ENCODE data around the gene CYP1B1.
"Not testable (repeated sequence)": the region's sequence is repeated elsewhere in the genome, so short reads cannot be mapped to it uniquely, and the experiment has no call there.

The CYP1B1 gene
- long read RNA-seq, donor 1, full-length matches to known transcripts = 23 of 33 reads
- long read RNA-seq, donor 1, partial matches to known transcripts = 10 of 33 reads
- long read RNA-seq, donor 1, other reads (novel, unspliced or antisense) = 0 of 33 reads
- long read RNA-seq, donor 2, full-length matches to known transcripts = 23 of 23 reads
- long read RNA-seq, donor 2, partial matches to known transcripts = 0 of 23 reads
- long read RNA-seq, donor 2, other reads (novel, unspliced or antisense) = 0 of 23 reads
- long read RNA-seq, donor 3, full-length matches to known transcripts = 11 of 19 reads
- long read RNA-seq, donor 3, partial matches to known transcripts = 8 of 19 reads
- long read RNA-seq, donor 3, other reads (novel, unspliced or antisense) = 0 of 19 reads
- long read RNA-seq, donor 4, full-length matches to known transcripts = 20 of 28 reads
- long read RNA-seq, donor 4, partial matches to known transcripts = 8 of 28 reads
- long read RNA-seq, donor 4, other reads (novel, unspliced or antisense) = 0 of 28 reads
- long read RNA-seq, donor 5, full-length matches to known transcripts = 15 of 24 reads
- long read RNA-seq, donor 5, partial matches to known transcripts = 9 of 24 reads
- long read RNA-seq, donor 5, other reads (novel, unspliced or antisense) = 0 of 24 reads
- long read RNA-seq, donor 6, full-length matches to known transcripts = 14 of 26 reads
- long read RNA-seq, donor 6, partial matches to known transcripts = 12 of 26 reads
- long read RNA-seq, donor 6, other reads (novel, unspliced or antisense) = 0 of 26 reads
- long read RNA-seq, donor 7, full-length matches to known transcripts = 21 of 54 reads
- long read RNA-seq, donor 7, partial matches to known transcripts = 33 of 54 reads
- long read RNA-seq, donor 7, other reads (novel, unspliced or antisense) = 0 of 54 reads
- long read RNA-seq, donor 8, full-length matches to known transcripts = 21 of 37 reads
- long read RNA-seq, donor 8, partial matches to known transcripts = 16 of 37 reads
- long read RNA-seq, donor 8, other reads (novel, unspliced or antisense) = 0 of 37 reads

- no peak for DNase-seq
Observed at GRCh38 chr2:38075507-38076151, at the start of gene CYP1B1. CYP1B1 (minus strand) TSS chr2:38076151; CDS start chr2:38075388, 763 bp downstream.

GRCh38 chr2:38125007-38125406 lies 49.1 kb upstream of the CYP1B1 start:
- DNase-seq = no peak

DNA sequence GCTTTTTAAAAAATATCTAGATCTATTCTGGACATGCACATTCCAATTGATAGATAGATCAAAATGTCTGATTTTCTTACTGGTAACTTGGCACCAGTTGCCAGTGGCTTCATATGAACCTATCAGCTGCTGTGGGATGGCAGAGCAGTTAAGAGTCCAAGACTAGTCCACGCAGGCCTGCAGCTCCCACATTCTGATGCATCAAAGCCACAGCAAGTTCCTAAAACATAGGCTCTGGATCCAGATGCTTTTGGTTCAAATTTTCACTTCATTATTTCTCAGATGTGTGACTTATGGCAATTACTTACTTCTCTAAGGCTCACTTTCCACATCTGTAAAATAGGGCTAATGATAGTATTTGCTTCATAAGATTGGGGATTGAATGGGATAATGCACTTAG lies 48.0 kb upstream of the CYP1B1 start:
- DNase-seq = no peak

DNA sequence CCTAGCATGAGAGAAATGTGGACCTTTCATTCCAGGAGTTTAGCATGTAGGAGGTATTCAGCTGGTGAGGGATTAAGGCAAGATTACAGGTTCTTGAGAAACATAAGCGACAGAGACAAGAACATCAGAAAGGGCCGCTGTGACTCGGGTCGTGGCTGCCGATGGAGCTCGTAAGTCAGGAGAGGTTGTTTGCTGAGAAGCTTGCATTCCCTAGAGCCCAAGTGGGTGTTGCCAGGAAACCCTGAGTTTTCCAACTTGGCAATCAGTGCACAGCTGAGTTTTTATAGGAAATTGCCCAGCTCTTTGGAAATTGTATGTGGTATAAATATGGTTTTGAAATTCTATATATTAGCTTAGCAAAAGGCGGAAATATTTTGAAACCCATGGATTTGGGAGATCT lies 46.4 kb upstream of the CYP1B1 start:
- no peak for DNase-seq

GRCh38 chr2:38121481-38121880 lies 45.5 kb upstream of the CYP1B1 start:
- no peak for DNase-seq

DNA sequence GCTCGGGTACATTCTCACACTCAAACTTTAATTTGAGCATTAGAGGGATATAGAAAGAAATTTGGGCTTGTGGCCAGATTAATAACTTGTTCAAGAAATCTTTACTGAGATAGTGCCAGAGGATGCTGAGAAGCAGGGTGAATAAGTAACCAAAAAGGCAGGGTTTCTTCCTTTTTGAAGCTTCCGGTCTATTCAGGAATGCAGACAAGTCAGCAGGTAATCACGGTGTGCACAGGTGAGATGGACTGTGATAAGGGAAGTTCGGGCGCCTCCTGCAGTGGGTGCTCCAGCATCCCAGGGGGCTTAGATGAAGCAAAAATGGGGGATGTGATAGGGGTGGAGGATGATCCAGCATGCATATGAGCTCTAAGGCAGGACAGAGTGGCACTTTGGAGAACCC lies 44.9 kb upstream of the CYP1B1 start:
- no peak for DNase-seq

DNA sequence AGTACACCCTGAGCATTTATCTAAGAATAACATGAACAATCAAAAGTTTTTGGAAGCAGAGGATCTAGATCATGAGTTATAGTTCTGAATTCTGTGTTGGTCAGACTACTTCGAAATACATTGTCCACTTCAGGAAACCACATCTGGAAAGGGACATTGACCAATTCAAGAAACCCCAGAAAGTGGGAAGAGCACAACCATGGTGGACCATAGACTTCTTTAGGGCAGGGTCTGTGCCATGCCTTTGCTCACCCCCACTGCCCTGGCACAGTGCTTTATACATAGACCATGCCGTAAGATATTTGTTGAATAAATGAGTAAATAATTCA lies 44.3 kb upstream of the CYP1B1 start:
- DNase-seq = no peak

DNA sequence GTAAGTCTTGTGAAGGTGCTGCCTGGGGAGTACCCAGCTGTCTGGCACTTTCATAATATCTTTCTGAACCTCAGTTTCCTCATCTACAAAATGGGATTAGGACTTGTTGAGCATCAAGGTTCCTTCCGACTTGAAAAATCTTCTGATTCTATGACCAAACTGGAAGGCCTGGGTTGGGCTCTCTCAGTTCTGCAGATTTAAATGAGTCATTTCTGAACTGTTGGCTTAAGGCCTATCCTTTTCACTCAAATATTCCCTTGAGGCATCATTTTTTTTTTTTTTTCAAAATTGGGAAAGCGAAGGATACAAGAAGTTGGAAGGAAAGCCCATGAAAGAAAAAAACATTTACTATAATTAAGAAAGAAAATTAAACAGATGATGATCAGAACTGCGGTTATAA lies 40.8 kb upstream of the CYP1B1 start:
- DNase-seq = no peak

DNA sequence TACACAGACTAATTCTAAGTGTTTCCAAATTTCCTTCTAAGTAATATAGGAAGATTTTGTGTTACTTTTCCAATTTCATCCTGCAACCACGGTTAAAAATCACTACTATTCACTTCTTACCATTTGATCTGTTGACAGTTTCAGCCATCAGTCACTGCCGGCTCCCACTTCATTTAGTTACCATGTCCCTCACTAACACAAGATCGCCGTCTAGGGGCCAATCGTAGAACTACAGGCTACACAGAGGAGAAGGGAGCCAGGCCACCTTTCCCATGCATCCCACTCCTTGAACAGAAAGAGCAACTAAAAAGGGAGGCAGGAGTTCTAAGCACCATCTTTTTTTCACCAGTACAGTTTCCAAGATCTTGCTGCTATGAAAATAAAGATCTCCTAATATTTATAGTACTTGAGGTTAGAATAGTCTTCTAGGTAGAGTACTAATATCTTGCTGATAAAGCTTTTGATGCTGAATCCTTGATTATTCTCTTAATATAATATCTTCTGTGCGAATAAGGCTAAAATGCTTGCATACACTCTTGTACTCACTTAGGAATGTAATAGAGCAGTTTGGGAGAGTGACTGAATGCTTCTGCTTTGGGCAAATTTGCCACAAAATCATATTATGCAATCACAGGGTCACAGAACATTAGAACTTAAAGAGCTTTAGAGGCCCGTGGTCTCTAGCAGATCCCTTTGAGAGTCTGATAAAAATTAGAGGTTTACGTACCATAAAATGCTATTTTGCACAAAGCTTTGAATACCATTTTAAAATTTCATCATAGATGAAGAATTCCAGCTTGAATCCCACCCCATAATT lies 39.5 kb upstream of the CYP1B1 start:
- peak; percentile 69 for DNase-seq

DNA sequence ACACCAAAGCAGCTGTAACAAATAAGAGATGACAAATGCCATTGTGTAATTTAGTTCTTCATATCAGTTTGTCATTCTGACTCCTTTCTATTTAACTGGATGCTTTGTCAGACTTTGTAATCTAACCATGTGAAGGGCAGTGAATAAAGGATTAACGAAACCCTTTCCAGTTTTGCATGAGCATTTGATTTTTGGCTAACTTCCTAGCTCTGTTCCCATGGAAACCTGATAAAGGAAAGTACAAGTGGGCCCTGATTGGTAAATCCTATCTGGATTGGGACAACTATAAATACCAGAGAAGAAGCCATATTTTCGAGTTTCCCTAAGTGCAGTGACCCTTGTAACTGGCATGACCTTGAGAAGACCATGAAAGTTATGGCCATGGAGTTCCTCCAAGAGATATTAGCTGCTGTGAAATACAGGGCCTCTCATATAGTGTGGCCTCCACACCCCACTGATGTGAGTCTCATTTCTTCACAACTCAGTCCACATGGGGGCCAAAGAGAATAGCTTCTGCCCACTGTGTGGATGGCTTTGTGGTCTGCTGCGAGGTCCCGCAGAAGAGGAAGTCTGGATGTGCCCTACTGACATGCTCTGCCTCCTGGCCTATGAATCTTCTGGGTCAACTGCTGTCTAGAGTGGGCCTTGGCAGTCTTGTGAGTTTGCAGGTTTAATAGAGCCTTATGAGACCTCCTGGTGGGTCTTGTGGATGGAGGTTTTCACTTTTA lies 38.2 kb upstream of the CYP1B1 start:
- peak; percentile 20 for DNase-seq

GRCh38 chr2:38113051-38113450 lies 37.1 kb upstream of the CYP1B1 start:
- no peak for DNase-seq

GRCh38 chr2:38111350-38111749 lies 35.4 kb upstream of the CYP1B1 start:
- DNase-seq = not testable (repeated sequence)

DNA sequence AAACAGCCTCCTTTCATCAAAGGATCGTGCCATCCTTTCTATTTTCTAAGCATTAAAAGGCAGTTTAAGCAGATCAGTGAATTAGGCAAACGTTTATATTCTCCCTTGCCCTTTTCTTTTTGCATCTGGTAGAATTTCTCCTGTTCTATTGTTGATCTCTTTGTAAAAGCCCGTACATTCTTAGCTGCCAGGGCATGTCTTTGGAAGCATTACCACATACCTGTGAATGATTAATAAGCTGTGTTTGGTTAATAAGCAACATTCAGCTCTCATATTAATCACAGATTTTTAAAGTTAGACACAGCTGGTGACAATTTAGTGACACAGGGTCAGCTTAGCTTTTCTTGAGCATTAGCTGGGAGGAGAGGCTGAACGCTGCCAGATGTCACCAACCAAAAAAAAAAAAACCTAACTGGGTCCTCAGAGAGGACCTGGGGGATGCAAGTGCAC lies 33.8 kb upstream of the CYP1B1 start:
- DNase-seq = peak; percentile 27

DNA sequence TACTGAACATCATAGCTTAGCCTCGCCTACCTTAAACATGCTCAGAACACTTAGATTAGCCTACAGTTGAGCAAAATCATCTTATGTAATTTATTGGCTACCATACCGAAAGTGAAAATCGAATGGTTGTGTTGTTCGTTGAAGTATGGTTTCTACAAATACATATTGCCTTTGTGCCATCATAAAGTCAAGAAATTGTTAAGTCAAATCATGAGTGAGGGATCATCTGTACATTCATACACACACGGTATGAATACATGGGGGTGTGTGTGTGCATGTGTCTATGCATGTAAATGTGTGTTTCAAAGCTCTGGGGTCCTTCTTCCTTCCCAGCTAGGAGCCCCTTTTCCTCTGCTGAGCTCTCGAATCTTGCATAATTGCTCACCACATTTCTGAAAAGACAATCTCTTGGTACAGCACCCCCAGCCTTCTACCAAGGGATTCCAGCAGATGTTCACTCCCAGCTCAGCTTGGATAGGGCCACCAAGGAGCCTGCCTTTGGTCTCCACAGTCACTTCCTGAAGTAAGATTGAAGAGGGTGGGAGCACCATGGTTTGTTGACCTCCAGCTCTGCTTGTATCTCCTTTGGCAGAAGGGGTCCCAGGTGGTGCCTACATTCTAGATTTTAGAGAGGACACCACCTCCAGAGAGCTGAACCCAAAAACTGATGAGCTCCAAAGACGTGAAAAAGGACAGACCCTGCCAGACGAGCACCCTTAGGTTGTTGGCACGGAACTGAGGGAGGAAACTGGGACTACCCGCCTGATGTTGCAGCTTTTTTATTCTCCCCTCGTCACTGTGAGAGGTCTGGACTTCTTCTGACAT lies 33.2 kb upstream of the CYP1B1 start:
- peak; percentile 59 for DNase-seq

DNA sequence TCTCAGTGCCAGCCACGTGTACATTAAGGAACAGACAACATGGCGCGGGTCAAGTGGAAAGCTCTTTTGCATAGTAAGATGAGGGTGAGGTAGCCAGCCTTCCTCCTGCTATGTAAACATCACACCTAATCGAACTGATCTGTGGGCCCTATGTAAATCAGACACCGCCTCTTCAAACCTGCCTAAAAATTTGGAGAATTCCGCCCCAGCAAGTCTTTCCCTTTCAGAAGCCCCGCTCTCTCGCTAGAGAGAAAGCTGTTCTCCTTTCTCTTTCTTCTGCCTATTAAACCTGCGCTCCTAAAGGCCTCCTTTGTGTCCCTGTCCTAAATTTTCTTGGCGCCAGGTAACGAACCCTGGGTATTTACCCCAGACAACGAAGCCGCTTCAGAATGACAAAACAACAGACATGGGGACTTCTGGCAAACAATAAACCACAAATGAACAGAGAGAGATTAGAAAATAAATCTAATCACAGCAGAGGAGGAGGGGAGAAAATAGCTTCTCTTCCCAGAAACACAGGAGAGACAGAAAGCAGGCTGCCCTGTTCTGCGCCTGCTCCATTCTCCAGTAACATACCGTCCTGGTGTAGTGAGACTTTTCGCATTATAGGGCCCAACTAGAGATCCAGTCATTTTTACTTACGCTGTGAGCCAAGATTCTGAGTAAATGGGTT lies 31.9 kb upstream of the CYP1B1 start:
- no peak for DNase-seq

GRCh38 chr2:38106405-38107094 lies 30.6 kb upstream of the CYP1B1 start:
- DNase-seq = peak; percentile 57

DNA sequence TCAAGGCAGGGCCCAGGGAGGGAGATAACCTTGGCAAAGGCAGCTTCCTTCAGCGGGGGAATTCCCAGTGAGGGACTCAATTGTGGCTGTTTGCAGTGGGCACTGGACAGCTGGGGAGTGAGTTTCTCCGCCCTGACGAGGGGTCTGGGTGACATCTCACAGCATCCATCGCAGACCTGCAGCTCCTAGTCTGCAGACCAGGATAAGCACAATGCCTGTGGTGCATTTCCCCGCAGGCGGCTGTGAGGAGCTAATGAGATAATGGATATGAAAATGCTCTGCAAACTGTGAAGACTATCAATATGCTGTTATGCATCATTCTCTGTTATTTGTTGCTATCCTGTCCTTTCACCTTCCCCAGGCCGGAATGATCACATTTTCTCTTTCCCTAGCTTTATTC lies 30.0 kb upstream of the CYP1B1 start:
- peak; percentile 16 for DNase-seq

DNA sequence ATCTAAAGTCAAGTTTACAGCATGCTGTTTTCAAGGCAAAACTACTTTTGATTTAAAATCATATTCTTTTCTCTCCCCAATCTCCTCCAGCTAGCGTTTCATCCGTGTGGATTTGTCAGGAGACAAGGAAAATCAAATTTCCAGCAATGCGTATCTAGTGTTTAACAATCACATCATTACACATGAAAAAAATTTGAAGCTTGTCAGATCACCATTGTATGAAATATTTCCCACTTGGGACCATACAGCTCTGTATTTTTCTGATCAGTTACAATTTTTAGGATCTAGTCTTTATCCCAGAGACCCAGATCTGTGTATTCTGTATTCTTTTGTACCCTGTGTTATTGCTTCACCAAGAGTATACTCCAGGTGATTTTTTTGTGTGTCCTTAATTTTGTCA lies 28.6 kb upstream of the CYP1B1 start:
- DNase-seq = no peak

DNA sequence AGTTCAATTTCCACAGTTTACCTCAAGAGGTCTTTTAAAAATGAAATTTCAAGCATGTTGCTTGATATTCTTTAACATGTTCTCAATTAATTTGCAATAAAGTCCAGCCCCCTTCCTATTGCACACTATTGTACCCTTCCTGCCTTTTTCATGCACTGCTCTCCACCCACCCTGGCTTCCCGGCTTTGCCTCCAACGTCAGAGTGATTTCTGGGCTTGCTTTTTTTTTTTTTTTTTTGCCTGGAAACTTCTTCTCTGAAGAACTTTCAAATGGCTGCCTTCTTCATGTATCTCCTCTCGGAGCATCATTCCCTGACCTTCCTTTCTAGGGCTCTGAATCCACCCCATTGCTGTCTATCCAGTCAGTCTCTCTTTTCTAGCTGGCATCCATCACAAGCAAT lies 24.4 kb upstream of the CYP1B1 start:
- DNase-seq = no peak
